SK-N-SH treated with all-trans-retinoic acid at 6 μM for 48 hours (cell line): ENCODE data around the gene WFDC11.

ENCODE experiments used
- ATAC-seq: fragments of 200-7000 bp; cut with Tn5 transposase; 3 replicates; pipeline ENCODE4 v1.9.1; 2020; ENCODE audit warnings: mild to moderate bottlenecking, moderate library complexity
- ARNTL ChIP-seq: fragments of 450-650 bp; formaldehyde crosslinking; IDR thresholded peaks from 2 replicates; pipeline ENCODE4 v1.5.0; 2020; ENCODE audit warnings: low read depth, mild to moderate bottlenecking, moderate library complexity, borderline replicate concordance
- CSDC2 ChIP-seq: fragments of 250-450 bp; sonication (Bioruptor Pico); IDR thresholded peaks from 2 replicates; pipeline ENCODE4 v1.5.0; 2020; ENCODE audit warnings: mild to moderate bottlenecking, moderate library complexity
- CSRNP3 ChIP-seq: fragments of 250-450 bp; sonication (Bioruptor Pico); IDR thresholded peaks from 2 replicates; pipeline ENCODE4 v1.5.1; 2021; ENCODE audit warnings: mild to moderate bottlenecking, moderate library complexity
- ESRRG ChIP-seq: fragments of 250-450 bp; sonication (Bioruptor Pico); IDR thresholded peaks from 2 replicates; pipeline ENCODE4 v1.6.1; 2021; ENCODE audit warnings: mild to moderate bottlenecking
- GLIS3 ChIP-seq: fragments of 250-450 bp; sonication (Bioruptor Pico); IDR thresholded peaks from 2 replicates; pipeline ENCODE4 v1.5.0; 2020; ENCODE audit warnings: mild to moderate bottlenecking, moderate library complexity
- ISL1 ChIP-seq: fragments of 250-450 bp; sonication (Bioruptor Pico); IDR thresholded peaks from 2 replicates; pipeline ENCODE4 v2.1.2; 2022; ENCODE audit warnings: mild to moderate bottlenecking, moderate library complexity
- OSR1 ChIP-seq: fragments of 250-450 bp; sonication (Bioruptor Pico); IDR thresholded peaks from 2 replicates; pipeline ENCODE4 v1.8.0; 2022; ENCODE audit warnings: moderate library complexity, mild to moderate bottlenecking, inconsistent platforms
- PATZ1 ChIP-seq: fragments of 250-450 bp; sonication (Bioruptor Pico); IDR thresholded peaks from 2 replicates; pipeline ENCODE4 v1.8.0; 2020; ENCODE audit warnings: mild to moderate bottlenecking, moderate library complexity, borderline replicate concordance
- POU6F1 ChIP-seq: fragments of 250-450 bp; sonication (Bioruptor Pico); IDR thresholded peaks from 2 replicates; pipeline ENCODE4 v1.8.0; 2021; ENCODE audit warnings: low read depth, mild to moderate bottlenecking, moderate library complexity, borderline replicate concordance
- PPARA ChIP-seq: fragments of 250-450 bp; sonication (Bioruptor Pico); IDR thresholded peaks from 2 replicates; pipeline ENCODE4 v1.5.0; 2020; ENCODE audit warnings: mild to moderate bottlenecking, borderline replicate concordance
- RARB ChIP-seq: fragments of 250-450 bp; sonication (Bioruptor Pico); IDR thresholded peaks from 2 replicates; pipeline ENCODE4 v1.8.0; 2021; ENCODE audit warnings: mild to moderate bottlenecking, moderate library complexity
- SNAI2 ChIP-seq: fragments of 250-450 bp; sonication (Bioruptor Pico); IDR thresholded peaks from 2 replicates; pipeline ENCODE4 v1.5.0; 2020; ENCODE audit warnings: mild to moderate bottlenecking, moderate library complexity
- TCF4 ChIP-seq: fragments of 250-450 bp; sonication (Bioruptor Pico); IDR thresholded peaks from 2 replicates; pipeline ENCODE4 v1.8.0; 2021; ENCODE audit warnings: mild to moderate bottlenecking, moderate library complexity, borderline replicate concordance
- TOX ChIP-seq: fragments of 250-450 bp; sonication (Bioruptor Pico); IDR thresholded peaks from 2 replicates; pipeline ENCODE4 v1.8.0; 2021; ENCODE audit warnings: mild to moderate bottlenecking, moderate library complexity, borderline replicate concordance
- TSHZ2 ChIP-seq: fragments of 250-450 bp; sonication (Bioruptor Pico); IDR thresholded peaks from 2 replicates; pipeline ENCODE4 v1.5.0; 2020; ENCODE audit warnings: mild to moderate bottlenecking, moderate library complexity
- ZC3H10 ChIP-seq: fragments of 250-450 bp; sonication (Bioruptor Pico); IDR thresholded peaks from 2 replicates; pipeline ENCODE4 v1.5.1; 2021; ENCODE audit warnings: mild to moderate bottlenecking, moderate library complexity
- ZFP3 ChIP-seq: fragments of 250-450 bp; sonication (Bioruptor Pico); IDR thresholded peaks from 2 replicates; pipeline ENCODE4 v1.5.0; 2020; ENCODE audit warnings: mild to moderate bottlenecking, moderate library complexity
- ZFP30 ChIP-seq: fragments of 450-650 bp; formaldehyde crosslinking; IDR thresholded peaks from 2 replicates; pipeline ENCODE4 v1.5.0; 2022; ENCODE audit warnings: mild to moderate bottlenecking, moderate library complexity
- ZNF70 ChIP-seq: fragments of 450-650 bp; formaldehyde crosslinking; IDR thresholded peaks from 2 replicates; pipeline ENCODE4 v1.5.0; 2020; ENCODE audit warnings: mild to moderate bottlenecking, moderate library complexity
- ZNF8 ChIP-seq: fragments of 450-650 bp; formaldehyde crosslinking; IDR thresholded peaks from 2 replicates; pipeline ENCODE4 v1.5.0; 2020; ENCODE audit warnings: mild to moderate bottlenecking, moderate library complexity

Gene WFDC11

GRCh38 chr20:45629496-45630100 is 40.4 kb downstream of the WFDC11 start, which contains the start of gene WFDC10A:
Gene WFDC10A, plus strand, starts transcription at chr20:45629739. Its CDS starts 75 bp downstream, at chr20:45629814.
- TF ChIP-seq RARB (CRISPR knock-in tag), result no peak
- TF ChIP-seq, all 23 proteins: peak for 0
- ATAC-seq, result peak; percentile 100

GRCh38 chr20:45626540-45626939 is 43.5 kb downstream of the WFDC11 start:
- no peak for TF ChIP-seq GLIS3 (CRISPR knock-in tag)
- TF ChIP-seq PATZ1 (CRISPR knock-in tag), result no peak
- TF ChIP-seq ISL1, result no peak
- TF ChIP-seq ZFP3 (CRISPR knock-in tag), result no peak
- no peak for TF ChIP-seq SNAI2 (CRISPR knock-in tag)
- TF ChIP-seq CSRNP3, result no peak
- no peak for ATAC-seq

- TF ChIP-seq PPARA (CRISPR knock-in tag), result no peak
- no peak for TF ChIP-seq TOX (CRISPR knock-in tag)
- ATAC-seq, result no peak
Observed at GRCh38 chr20:45621593-45621992, 48.4 kb downstream of the WFDC11 start.

GRCh38 chr20:45617591-45617990 is 52.4 kb downstream of the WFDC11 start:
- ATAC-seq, result no peak
- TF ChIP-seq CSRNP3, result no peak
- no peak for TF ChIP-seq SNAI2 (CRISPR knock-in tag)
- TF ChIP-seq TOX (CRISPR knock-in tag), result no peak
- TF ChIP-seq ARNTL (CRISPR knock-in tag), result no peak
- no peak for TF ChIP-seq ZNF8
- TF ChIP-seq POU6F1, result no peak
- no peak for TF ChIP-seq RARB (CRISPR knock-in tag)
- TF ChIP-seq ESRRG (CRISPR knock-in tag), result no peak
- TF ChIP-seq CSDC2 (CRISPR knock-in tag), result no peak
- TF ChIP-seq ZFP3 (CRISPR knock-in tag), result no peak
- no peak for TF ChIP-seq ZFP30
- no peak for TF ChIP-seq ZNF70 (CRISPR knock-in tag)
- no peak for TF ChIP-seq ISL1
- TF ChIP-seq TSHZ2 (CRISPR knock-in tag), result no peak
- no peak for TF ChIP-seq ZC3H10 (CRISPR knock-in tag)
- no peak for TF ChIP-seq GLIS3 (CRISPR knock-in tag)
- TF ChIP-seq TCF4, result no peak
- TF ChIP-seq OSR1 (CRISPR knock-in tag), result no peak
- TF ChIP-seq, all 23 proteins: peak for 0
